ENCODE results near the gene ANKRD63.

ANKRD63 gene

GRCh38 chr15:40271685-40272484 lies 11.0 kb downstream of the ANKRD63 start:
- H3K27ac ChIP-seq (ENCODE audit: insufficient read depth, low read depth, low read length, poor library complexity, severe bottlenecking) = no peak overlapping the region
- H3K4me1 ChIP-seq (ENCODE audit: control insufficient read depth, insufficient read depth, low read length) = peaks cover 18% of the 10 kb centered on the region
- H3K4me3 ChIP-seq (ENCODE audit: insufficient read depth, low read depth, low read length) = no peak overlapping the region
- no peaks in the 10 kb centered on the region for H3K27me3 ChIP-seq (ENCODE audit: control insufficient read depth, insufficient read depth, low read length, poor library complexity, severe bottlenecking)
- no peaks in the 10 kb centered on the region for H3K9me3 ChIP-seq (ENCODE audit: control insufficient read depth, low read length)
- no peaks in the 10 kb centered on the region for H3K36me3 ChIP-seq (ENCODE audit: control insufficient read depth, insufficient read depth, low read length)
- WGBS, 2 experiments = 76 to 78% methylated on average over 25 of the region's 25 CpGs

GRCh38 chr15:40270246-40270995 lies 12.4 kb downstream of the ANKRD63 start:
- Histone ChIP-seq H3K9me3 (ENCODE audit: control insufficient read depth, low read length) (no peaks in the 10 kb centered on the region), H3K27ac (ENCODE audit: insufficient read depth, low read depth, low read length, poor library complexity, severe bottlenecking) (no peak overlapping the region), H3K27me3 (ENCODE audit: control insufficient read depth, insufficient read depth, low read length, poor library complexity, severe bottlenecking) (no peaks in the 10 kb centered on the region), H3K4me3 (ENCODE audit: insufficient read depth, low read depth, low read length) (no peak overlapping the region), H3K4me1 (ENCODE audit: control insufficient read depth, insufficient read depth, low read length) (peaks cover 18% of the 10 kb centered on the region), H3K36me3 (ENCODE audit: control insufficient read depth, insufficient read depth, low read length) (no peaks in the 10 kb centered on the region)
- WGBS, 2 experiments = 93% methylated on average over 11 of the region's 11 CpGs

- 81 to 83% methylated on average over 4 of the region's 4 CpGs for WGBS, 2 experiments
These were observed 13.3 kb downstream of the ANKRD63 start for GRCh38 chr15:40269604-40270003.

GRCh38 chr15:40267670-40268069 lies 15.2 kb downstream of the ANKRD63 start:
- Histone ChIP-seq H3K27me3 (ENCODE audit: control insufficient read depth, insufficient read depth, low read length, poor library complexity, severe bottlenecking) (no peaks in the 10 kb centered on the region), H3K4me3 (ENCODE audit: insufficient read depth, low read depth, low read length) (no peak overlapping the region), H3K9me3 (ENCODE audit: control insufficient read depth, low read length) (no peaks in the 10 kb centered on the region), H3K4me1 (ENCODE audit: control insufficient read depth, insufficient read depth, low read length) (peaks cover 18% of the 10 kb centered on the region), H3K36me3 (ENCODE audit: control insufficient read depth, insufficient read depth, low read length) (no peaks in the 10 kb centered on the region), H3K27ac (ENCODE audit: insufficient read depth, low read depth, low read length, poor library complexity, severe bottlenecking) (no peak overlapping the region)
- WGBS, 2 experiments = 24 to 27% methylated on average over 4 of the region's 4 CpGs

More at GRCh38 chr15:40269604-40270003, 13.3 kb downstream of the ANKRD63 start:
- no peak overlapping the region for H3K4me3 ChIP-seq (ENCODE audit: insufficient read depth, low read depth, low read length)
- no peak overlapping the region for H3K27ac ChIP-seq (ENCODE audit: insufficient read depth, low read depth, low read length, poor library complexity, severe bottlenecking)
- peaks cover 18% of the 10 kb centered on the region for H3K4me1 ChIP-seq (ENCODE audit: control insufficient read depth, insufficient read depth, low read length)
- H3K36me3 ChIP-seq (ENCODE audit: control insufficient read depth, insufficient read depth, low read length) = no peaks in the 10 kb centered on the region
- no peaks in the 10 kb centered on the region for H3K27me3 ChIP-seq (ENCODE audit: control insufficient read depth, insufficient read depth, low read length, poor library complexity, severe bottlenecking)
- no peaks in the 10 kb centered on the region for H3K9me3 ChIP-seq (ENCODE audit: control insufficient read depth, low read length)

- no peak overlapping the region for H3K27ac ChIP-seq (ENCODE audit: insufficient read depth, low read depth, low read length, poor library complexity, severe bottlenecking)
- H3K36me3 ChIP-seq (ENCODE audit: control insufficient read depth, insufficient read depth, low read length) = no peaks in the 10 kb centered on the region
- H3K4me3 ChIP-seq (ENCODE audit: insufficient read depth, low read depth, low read length) = no peak overlapping the region
- H3K9me3 ChIP-seq (ENCODE audit: control insufficient read depth, low read length) = no peaks in the 10 kb centered on the region
- 75 to 81% methylated on average over 7 of the region's 7 CpGs for WGBS, 2 experiments
- H3K27me3 ChIP-seq (ENCODE audit: control insufficient read depth, insufficient read depth, low read length, poor library complexity, severe bottlenecking) = no peaks in the 10 kb centered on the region
- peaks cover 16% of the 10 kb centered on the region for H3K4me1 ChIP-seq (ENCODE audit: control insufficient read depth, insufficient read depth, low read length)
These were observed 16.0 kb downstream of the ANKRD63 start for GRCh38 chr15:40266828-40267304.

GRCh38 chr15:40265875-40266274 lies 17.0 kb downstream of the ANKRD63 start:
- WGBS, 2 experiments = 94 to 95% methylated on average over 20 of the region's 20 CpGs
- Histone ChIP-seq H3K9me3 (ENCODE audit: control insufficient read depth, low read length) (no peaks in the 10 kb centered on the region), H3K27me3 (ENCODE audit: control insufficient read depth, insufficient read depth, low read length, poor library complexity, severe bottlenecking) (no peaks in the 10 kb centered on the region), H3K4me1 (ENCODE audit: control insufficient read depth, insufficient read depth, low read length) (peaks cover 9% of the 10 kb centered on the region), H3K4me3 (ENCODE audit: insufficient read depth, low read depth, low read length) (no peak overlapping the region), H3K36me3 (ENCODE audit: control insufficient read depth, insufficient read depth, low read length) (no peaks in the 10 kb centered on the region), H3K27ac (ENCODE audit: insufficient read depth, low read depth, low read length, poor library complexity, severe bottlenecking) (no peak overlapping the region)

GRCh38 chr15:40265355-40265754 lies 17.5 kb downstream of the ANKRD63 start:
- WGBS, 2 experiments = 77 to 80% methylated on average over 10 of the region's 10 CpGs
- peaks cover 9% of the 10 kb centered on the region for H3K4me1 ChIP-seq (ENCODE audit: control insufficient read depth, insufficient read depth, low read length)
- no peak overlapping the region for H3K27ac ChIP-seq (ENCODE audit: insufficient read depth, low read depth, low read length, poor library complexity, severe bottlenecking)

GRCh38 chr15:40264321-40265153 lies 18.3 kb downstream of the ANKRD63 start:
- no peaks in the 10 kb centered on the region for H3K27me3 ChIP-seq (ENCODE audit: control insufficient read depth, insufficient read depth, low read length, poor library complexity, severe bottlenecking)
- no peak overlapping the region for H3K4me3 ChIP-seq (ENCODE audit: insufficient read depth, low read depth, low read length)
- no peak overlapping the region for H3K27ac ChIP-seq (ENCODE audit: insufficient read depth, low read depth, low read length, poor library complexity, severe bottlenecking)
- 90 to 93% methylated on average over 16 of the region's 16 CpGs for WGBS, 2 experiments
- H3K9me3 ChIP-seq (ENCODE audit: control insufficient read depth, low read length) = no peaks in the 10 kb centered on the region
- H3K4me1 ChIP-seq (ENCODE audit: control insufficient read depth, insufficient read depth, low read length) = peaks cover 7% of the 10 kb centered on the region
- no peaks in the 10 kb centered on the region for H3K36me3 ChIP-seq (ENCODE audit: control insufficient read depth, insufficient read depth, low read length)

More at GRCh38 chr15:40265355-40265754, 17.5 kb downstream of the ANKRD63 start:
- Histone ChIP-seq H3K4me3 (ENCODE audit: insufficient read depth, low read depth, low read length) (no peak overlapping the region), H3K36me3 (ENCODE audit: control insufficient read depth, insufficient read depth, low read length) (no peaks in the 10 kb centered on the region), H3K27me3 (ENCODE audit: control insufficient read depth, insufficient read depth, low read length, poor library complexity, severe bottlenecking) (no peaks in the 10 kb centered on the region), H3K9me3 (ENCODE audit: control insufficient read depth, low read length) (no peaks in the 10 kb centered on the region)

GRCh38 chr15:40263024-40263754 lies 19.7 kb downstream of the ANKRD63 start:
- peaks cover 10% of the 10 kb centered on the region for H3K4me1 ChIP-seq (ENCODE audit: control insufficient read depth, insufficient read depth, low read length)
- 91 to 93% methylated on average over 12 of the region's 12 CpGs for WGBS, 2 experiments

More at GRCh38 chr15:40263024-40263754, 19.7 kb downstream of the ANKRD63 start:
- Histone ChIP-seq H3K36me3 (ENCODE audit: control insufficient read depth, insufficient read depth, low read length) (no peaks in the 10 kb centered on the region), H3K27ac (ENCODE audit: insufficient read depth, low read depth, low read length, poor library complexity, severe bottlenecking) (no peak overlapping the region), H3K27me3 (ENCODE audit: control insufficient read depth, insufficient read depth, low read length, poor library complexity, severe bottlenecking) (no peaks in the 10 kb centered on the region), H3K4me3 (ENCODE audit: insufficient read depth, low read depth, low read length) (no peak overlapping the region), H3K9me3 (ENCODE audit: control insufficient read depth, low read length) (no peaks in the 10 kb centered on the region)

Data from ectodermal cell (in vitro differentiated cells).